Erythroblast (primary cell): ENCODE data around the gene CDC42BPA.

ENCODE experiments used
- GATA1 ChIP-seq: IDR thresholded peaks from 2 replicates; pipeline ENCODE4 v1.6.1; 2011; ENCODE audit warnings: low read depth, mild to moderate bottlenecking, control low read depth, low read length, moderate library complexity
- POLR2A ChIP-seq: IDR thresholded peaks from 2 replicates; pipeline ENCODE4 v1.6.1; 2011; ENCODE audit warnings: mild to moderate bottlenecking, low read length

- TF ChIP-seq POLR2A (no peak), GATA1 (no peak)
Observed at GRCh38 chr1:226981386-226981817, 336.9 kb downstream of the CDC42BPA start.
